Stimulated activated CD4-positive, alpha-beta T cell treated with anti-CD3 and anti-CD28 coated beads, TNF-alpha, amount 100 ng/mL, for 4 hours (primary cell): ENCODE data around the gene GPD1.
"Not testable (repeated sequence)": the region's sequence is repeated elsewhere in the genome, so short reads cannot be mapped to it uniquely, and the experiment has no call there.

Experiments used
- DNase-seq, 3 experiments: peaks; one replicate each; pipeline ENCODE4 v3.0.0-alpha.2; 2020; ENCODE audit warnings: low read depth in 3 of 3

Gene GPD1

DNA sequence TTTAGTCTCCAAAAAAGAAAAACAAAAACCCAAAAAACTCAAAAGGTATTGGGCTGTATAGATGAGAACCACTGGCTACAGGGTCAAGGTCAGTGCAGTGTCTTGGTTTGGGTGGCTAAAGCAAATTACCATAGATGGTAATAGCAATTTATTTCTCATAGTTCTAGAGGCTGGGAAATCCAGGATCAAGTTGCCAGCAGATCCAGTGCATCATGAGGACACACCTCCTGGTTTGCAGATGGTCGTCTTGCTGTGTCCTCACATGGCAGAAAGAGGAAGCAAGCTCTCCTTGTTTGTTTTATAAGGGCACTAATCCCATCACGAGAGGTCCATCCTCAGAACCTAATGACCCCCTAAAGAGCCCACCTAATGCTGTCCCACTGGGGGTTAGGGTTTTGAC lies 19.4 kb downstream of the GPD1 start:
- DNase-seq: no peak

DNA sequence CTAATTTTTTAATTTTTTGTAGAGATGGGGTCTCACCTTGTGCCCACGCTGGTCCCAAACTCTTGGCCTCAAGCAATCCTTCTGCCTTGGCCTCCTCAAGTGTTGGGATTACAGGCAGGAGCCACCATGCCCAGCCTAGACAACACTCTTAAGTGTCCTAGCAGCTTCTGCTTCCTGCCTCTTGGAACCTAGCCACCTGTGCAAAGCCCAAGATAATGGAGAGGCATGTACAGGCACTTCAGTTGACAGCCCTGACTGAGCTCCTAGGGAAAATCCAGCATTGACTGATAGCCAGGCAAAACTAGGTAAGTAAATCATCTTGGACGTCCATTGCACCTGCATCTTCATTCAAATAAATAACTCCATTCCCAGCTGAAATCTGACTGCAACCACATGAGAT lies 23.7 kb downstream of the GPD1 start:
- DNase-seq: no peak

DNA sequence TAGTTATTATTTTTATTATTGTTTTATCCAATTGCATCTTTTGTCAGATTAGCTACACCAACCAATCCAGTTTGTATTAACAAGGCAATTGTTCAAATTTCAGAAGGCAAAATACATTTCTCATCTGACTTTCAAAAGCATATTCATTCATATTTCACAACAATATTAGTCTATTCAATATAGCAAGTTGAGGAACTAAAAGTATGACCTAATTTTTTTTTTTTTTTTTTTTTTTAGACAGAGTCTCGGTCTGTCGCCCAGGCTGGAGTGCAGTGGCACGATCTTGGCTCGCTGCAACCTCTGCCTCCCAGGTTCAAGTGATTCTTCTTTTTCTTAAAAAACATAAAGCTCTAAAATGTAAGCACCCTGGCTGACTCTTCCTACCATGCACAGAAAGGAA lies 25.5 kb downstream of the GPD1 start:
- no peak for DNase-seq

GRCh38 chr12:50132505-50133135 lies 28.8 kb downstream of the GPD1 start:
- no peak for DNase-seq

GRCh38 chr12:50142993-50143392 lies 39.2 kb downstream of the GPD1 start:
- no peak for DNase-seq

DNA sequence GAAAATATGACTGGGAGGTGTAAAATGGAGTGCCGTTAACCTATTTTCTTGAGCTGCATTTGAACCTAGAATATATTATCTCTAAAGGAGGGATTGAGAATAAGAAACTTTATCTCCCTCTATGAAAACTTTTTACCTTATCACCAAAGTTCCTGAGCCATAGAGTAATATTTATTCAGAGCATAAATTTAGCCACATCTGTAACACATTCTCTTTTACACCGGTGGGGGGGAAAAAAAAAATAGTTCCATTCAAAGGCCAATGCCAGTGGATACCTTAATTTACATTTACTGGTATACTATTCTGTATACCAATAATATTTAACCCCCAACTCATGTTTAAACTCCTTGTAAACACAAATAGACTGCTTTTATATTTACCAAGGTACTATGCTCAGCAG lies 41.6 kb downstream of the GPD1 start:
- no peak for DNase-seq

GRCh38 chr12:50147281-50147680 lies 43.5 kb downstream of the GPD1 start:
- no peak for DNase-seq

GRCh38 chr12:50148011-50148410 lies 44.2 kb downstream of the GPD1 start:
- not testable (repeated sequence) for DNase-seq

- no peak for DNase-seq
Measured at GRCh38 chr12:50149311-50149710, 45.5 kb downstream of the GPD1 start.

DNA sequence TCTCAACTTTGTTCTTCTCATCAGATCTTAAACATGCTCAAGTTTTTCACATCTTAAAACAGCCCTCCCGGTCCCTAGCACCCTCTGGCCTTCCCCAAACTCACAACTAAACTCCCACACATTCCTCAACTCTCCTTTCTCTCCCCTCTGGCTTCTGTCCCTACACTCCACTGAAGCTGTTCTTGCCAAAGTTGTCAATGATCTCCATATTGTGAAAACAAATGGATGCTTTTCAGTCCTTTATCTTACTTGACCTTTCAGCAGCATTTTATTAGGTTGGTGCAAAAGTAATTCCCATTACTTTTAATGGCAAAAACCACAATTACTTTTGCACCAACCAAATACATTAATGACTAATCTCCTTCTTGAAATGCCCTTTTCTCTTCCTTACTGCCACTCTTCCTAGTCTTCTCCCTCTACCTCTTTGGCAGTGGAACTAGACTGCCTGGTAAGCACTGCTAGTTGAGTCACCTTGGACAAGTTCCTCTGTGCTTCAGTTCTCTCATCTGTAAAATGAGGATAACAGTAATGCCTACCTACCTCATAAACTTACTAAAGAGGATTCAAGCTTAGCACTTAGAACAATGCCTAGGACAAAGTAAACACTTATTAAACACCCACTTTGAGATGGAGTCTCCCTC lies 47.4 kb downstream of the GPD1 start:
- no peak for DNase-seq

GRCh38 chr12:50154947-50155346 lies 51.1 kb downstream of the GPD1 start:
- DNase-seq: not testable (repeated sequence)

- no peak for DNase-seq
Measured at GRCh38 chr12:50156641-50157040, 52.8 kb downstream of the GPD1 start.

- DNase-seq: no peak
Measured at GRCh38 chr12:50157259-50157658, 53.5 kb downstream of the GPD1 start.

GRCh38 chr12:50160643-50161042 lies 56.8 kb downstream of the GPD1 start:
- DNase-seq: no peak
